A549 (cell line): Measurements from ENCODE around the gene SETD7. TPM values are rescaled to one million over a fixed set of nuclear protein-coding genes. Genes with fewer than 3 reads are reported as not detected.

ENCODE experiments used
- ATAC-seq, 2 experiments: fragments of 200-7000 bp in 1 of 2; fragments of >200 bp in 1 of 2; cut with Nextera tagmentation in 1 of 2; cut with Tn5 transposase in 1 of 2; 3 replicates each; pipeline versions ENCODE4 v1.8.0 to v1.9.1; 2018 to 2020; ENCODE audit warnings: mild to moderate bottlenecking in 1 of 2, moderate library complexity in 1 of 2
- CTCF ChIA-PET: fragments of 300-600 bp; sonication (Branson Sonifier 250); formaldehyde crosslinking; extraction: SDS; loops from one replicate; lab custom pipeline; 2021; ENCODE audit warnings: antibody characterized with exemption, inconsistent platforms; lab: Yijun Ruan, JAX
- POLR2A ChIA-PET: fragments of 350-600 bp; formaldehyde crosslinking; extraction: SDS; loops from one replicate; lab custom pipeline; 2021; ENCODE audit warnings: antibody characterized with exemption, inconsistent platforms; lab: Yijun Ruan, JAX
- DNase-seq, 2 experiments: peaks; one replicate each; pipeline versions ENCODE4 v3.0.0 to v3.0.0-alpha.2; 2011 to 2016; ENCODE audit warnings: low read depth in 1 of 2, low spot score in 1 of 2
- FAIRE-seq: peaks from 2 replicates; lab custom pipeline; 2011; peaks lifted over from hg19 to GRCh38; lab: Jason Lieb, UNC
- H3K27ac ChIP-seq, 2 experiments: fragments of >200 bp; sonication (Bioruptor Twin); formaldehyde crosslinking; 3 replicates each; pipeline ENCODE4 v1.5.1; 2016 to 2017
- H3K4me1 ChIP-seq: fragments of >200 bp; sonication (Bioruptor Twin); formaldehyde crosslinking; 3 replicates; pipeline ENCODE4 v1.6.1; 2016
- H3K4me2 ChIP-seq: fragments of >200 bp; sonication (Bioruptor Twin); formaldehyde crosslinking; 3 replicates; pipeline ENCODE4 v1.6.1; 2016
- H3K4me3 ChIP-seq: fragments of >200 bp; sonication (Bioruptor Twin); formaldehyde crosslinking; 3 replicates; pipeline ENCODE4 v1.5.1; 2016
- H3K9me3 ChIP-seq: fragments of >200 bp; sonication (Bioruptor Twin); formaldehyde crosslinking; 3 replicates; pipeline ENCODE4 v1.6.1; 2016
- BHLHE40 ChIP-seq: IDR thresholded peaks from 2 replicates; pipeline ENCODE4 v1.6.1; 2012; ENCODE audit warnings: low read depth, low read length, inconsistent platforms
- CBX8 ChIP-seq: fragments of 200-600 bp; sonication (generic); IDR thresholded peaks from 2 replicates; pipeline ENCODE4 v1.6.1; 2016
- CEBPB ChIP-seq, 2 experiments: fragments of >200 bp in 1 of 2; sonication (Bioruptor Twin) in 1 of 2; formaldehyde crosslinking in 1 of 2; IDR thresholded peaks; 2 replicates each; pipeline ENCODE4 v1.6.1; 2012 to 2016
- ESRRA ChIP-seq: fragments of 150-350 bp; IDR thresholded peaks from 2 replicates; pipeline ENCODE4 v1.6.1; 2014; ENCODE audit warnings: mild to moderate bottlenecking, low read length, borderline replicate concordance
- FOSB ChIP-seq: fragments of 250-450 bp; sonication (Bioruptor Pico); IDR thresholded peaks from 2 replicates; pipeline ENCODE4 v1.5.0; 2020; ENCODE audit warnings: mild to moderate bottlenecking, moderate library complexity
- FOSL2 ChIP-seq, 2 experiments: fragments of 450-650 bp in 1 of 2; fragments of >200 bp in 1 of 2; sonication (Bioruptor Twin) in 1 of 2; formaldehyde crosslinking; IDR thresholded peaks; 2 replicates each; pipeline versions ENCODE4 v1.5.0 to v1.6.1; 2016 to 2020; ENCODE audit warnings: mild to moderate bottlenecking in 1 of 2, moderate library complexity in 1 of 2
- HOXB13 ChIP-seq: fragments of 250-450 bp; sonication (Bioruptor Pico); IDR thresholded peaks from 2 replicates; pipeline ENCODE4 v1.5.0; 2020; ENCODE audit warnings: low read depth, mild to moderate bottlenecking, moderate library complexity
- HOXB5 ChIP-seq: fragments of 250-450 bp; sonication (Bioruptor Pico); IDR thresholded peaks from 2 replicates; pipeline ENCODE4 v1.5.0; 2020; ENCODE audit warnings: mild to moderate bottlenecking, moderate library complexity
- NFE2L2 ChIP-seq: fragments of 150-350 bp; conservative IDR thresholded peaks from 2 replicates; pipeline ENCODE4 v1.6.1; 2014; ENCODE audit warnings: low read length
- RCOR1 ChIP-seq: fragments of 150-350 bp; IDR thresholded peaks from 2 replicates; pipeline ENCODE4 v1.6.1; 2014; ENCODE audit warnings: antibody characterized with exemption, low read length, low read depth
- RNF2 ChIP-seq: fragments of 200-600 bp; sonication (generic); IDR thresholded peaks from 2 replicates; pipeline ENCODE4 v1.6.1; 2016; ENCODE audit warnings: low read depth, mild to moderate bottlenecking, antibody characterized with exemption, moderate library complexity, borderline replicate concordance
- ZC3H11A ChIP-seq: fragments of 450-650 bp; IDR thresholded peaks from 2 replicates; pipeline ENCODE4 v1.6.1; 2014; ENCODE audit warnings: antibody characterized with exemption, mild to moderate bottlenecking
- ZFP36 ChIP-seq: fragments of 450-650 bp; IDR thresholded peaks from 2 replicates; pipeline ENCODE4 v1.6.1; 2014; ENCODE audit warnings: borderline replicate concordance; ENCODE audit not compliant: partially characterized antibody
- WGBS: methylation state at CpG from one replicate; pipeline ENCODE4 v1.1.6; 2017; ENCODE audit errors: missing lambda C conversion rate; 5-methylcytosine and 5-hydroxymethylcytosine counted together
- polyA plus RNA-seq, 4 experiments: library from polyadenylated mRNA; depleted of rRNA in 3 of 4; stranded (reverse); fragments of >200 nt; fragmentation: RNase III in 1 of 4; extraction: RNeasy Plus Mini Kit Qiagen cat#74134 plus additional on column Dnase treatment in 1 of 4; gene quantifications; 2 replicates in 3 of 4; 3 replicates in 1 of 4; pipeline ENCODE4 v1.2.3, GENCODE V29; 2011 to 2017
- TF ChIP-seq, protein P1 (sequence below): fragments of 250-450 bp; sonication (Bioruptor Pico); IDR thresholded peaks from 2 replicates; pipeline ENCODE4 v1.5.0; 2021; ENCODE audit warnings: mild to moderate bottlenecking, moderate library complexity, borderline replicate concordance
- TF ChIP-seq, protein P2 (sequence below): fragments of 200-600 bp; sonication (generic); IDR thresholded peaks from 2 replicates; pipeline ENCODE4 v1.6.1; 2016; ENCODE audit warnings: antibody characterized with exemption, mild to moderate bottlenecking, moderate library complexity
- TF ChIP-seq, protein P3 (sequence below): fragments of >200 bp; sonication (Bioruptor Twin); formaldehyde crosslinking; IDR thresholded peaks from 3 replicates; pipeline ENCODE4 v1.6.1; 2016
- TF ChIP-seq, protein P4 (sequence below): IDR thresholded peaks from 2 replicates; pipeline ENCODE4 v1.6.1; 2012
- TF ChIP-seq, protein P5 (sequence below): fragments of >200 bp; sonication (Bioruptor Twin); formaldehyde crosslinking; IDR thresholded peaks from 3 replicates; pipeline ENCODE4 v1.5.1; 2016

The SETD7 gene
- polyA plus RNA-seq, 2 of the 4 experiments (the other 2 are of a cell fraction): 30.6 to 39.1 TPM

DNA sequence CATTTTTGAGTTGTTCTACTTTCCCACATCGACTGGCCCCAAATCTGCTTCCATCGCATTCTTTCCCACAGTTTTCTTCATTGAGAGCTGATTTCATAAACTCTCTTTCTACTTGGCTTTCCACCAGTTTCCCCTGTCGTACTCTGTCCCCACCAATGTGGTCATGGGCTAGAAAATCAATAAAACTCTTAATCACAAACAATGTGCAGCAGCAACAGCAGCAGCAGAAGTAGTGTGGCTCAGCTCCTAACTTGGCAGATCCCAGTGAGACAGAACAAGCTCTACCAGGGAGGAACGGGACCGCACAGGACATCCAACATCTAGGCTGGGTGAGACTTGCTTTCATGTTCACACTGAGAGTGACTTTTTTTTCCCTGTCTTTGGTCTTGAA, 3.1 kb upstream of the SETD7 start:
- POLR2A ChIA-PET: no interaction called here
- Histone ChIP-seq H3K9me3 (no peaks in the 10 kb centered on the region), H3K27ac (no peak overlapping the region; a peak in 1 of 6 replicates), H3K4me3 (no peak overlapping the region), H3K4me1 (peaks cover 23% of the 10 kb centered on the region)
- no peak for ATAC-seq
- no peak for TF ChIP-seq BHLHE40
- TF ChIP-seq CEBPB (IDR thresholded peaks at IDR 0.05): no peak
- TF ChIP-seq NFE2L2: no peak
- TF ChIP-seq RCOR1: no peak
- no peak for TF ChIP-seq FOSB (CRISPR knock-in tag)
- no peak for TF ChIP-seq FOSL2 (IDR thresholded peaks at IDR 0.05)
- no peak for TF ChIP-seq FOSL2 (CRISPR knock-in tag; IDR thresholded peaks at IDR 0.05)
- TF ChIP-seq, protein P1, sequence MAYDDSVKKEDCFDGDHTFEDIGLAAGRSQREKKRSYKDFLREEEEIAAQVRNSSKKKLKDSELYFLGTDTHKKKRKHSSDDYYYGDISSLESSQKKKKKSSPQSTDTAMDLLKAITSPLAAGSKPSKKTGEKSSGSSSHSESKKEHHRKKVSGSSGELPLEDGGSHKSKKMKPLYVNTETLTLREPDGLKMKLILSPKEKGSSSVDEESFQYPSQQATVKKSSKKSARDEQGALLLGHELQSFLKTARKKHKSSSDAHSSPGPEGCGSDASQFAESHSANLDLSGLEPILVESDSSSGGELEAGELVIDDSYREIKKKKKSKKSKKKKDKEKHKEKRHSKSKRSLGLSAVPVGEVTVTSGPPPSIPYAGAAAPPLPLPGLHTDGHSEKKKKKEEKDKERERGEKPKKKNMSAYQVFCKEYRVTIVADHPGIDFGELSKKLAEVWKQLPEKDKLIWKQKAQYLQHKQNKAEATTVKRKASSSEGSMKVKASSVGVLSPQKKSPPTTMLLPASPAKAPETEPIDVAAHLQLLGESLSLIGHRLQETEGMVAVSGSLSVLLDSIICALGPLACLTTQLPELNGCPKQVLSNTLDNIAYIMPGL: no peak
- TF ChIP-seq, protein P2, sequence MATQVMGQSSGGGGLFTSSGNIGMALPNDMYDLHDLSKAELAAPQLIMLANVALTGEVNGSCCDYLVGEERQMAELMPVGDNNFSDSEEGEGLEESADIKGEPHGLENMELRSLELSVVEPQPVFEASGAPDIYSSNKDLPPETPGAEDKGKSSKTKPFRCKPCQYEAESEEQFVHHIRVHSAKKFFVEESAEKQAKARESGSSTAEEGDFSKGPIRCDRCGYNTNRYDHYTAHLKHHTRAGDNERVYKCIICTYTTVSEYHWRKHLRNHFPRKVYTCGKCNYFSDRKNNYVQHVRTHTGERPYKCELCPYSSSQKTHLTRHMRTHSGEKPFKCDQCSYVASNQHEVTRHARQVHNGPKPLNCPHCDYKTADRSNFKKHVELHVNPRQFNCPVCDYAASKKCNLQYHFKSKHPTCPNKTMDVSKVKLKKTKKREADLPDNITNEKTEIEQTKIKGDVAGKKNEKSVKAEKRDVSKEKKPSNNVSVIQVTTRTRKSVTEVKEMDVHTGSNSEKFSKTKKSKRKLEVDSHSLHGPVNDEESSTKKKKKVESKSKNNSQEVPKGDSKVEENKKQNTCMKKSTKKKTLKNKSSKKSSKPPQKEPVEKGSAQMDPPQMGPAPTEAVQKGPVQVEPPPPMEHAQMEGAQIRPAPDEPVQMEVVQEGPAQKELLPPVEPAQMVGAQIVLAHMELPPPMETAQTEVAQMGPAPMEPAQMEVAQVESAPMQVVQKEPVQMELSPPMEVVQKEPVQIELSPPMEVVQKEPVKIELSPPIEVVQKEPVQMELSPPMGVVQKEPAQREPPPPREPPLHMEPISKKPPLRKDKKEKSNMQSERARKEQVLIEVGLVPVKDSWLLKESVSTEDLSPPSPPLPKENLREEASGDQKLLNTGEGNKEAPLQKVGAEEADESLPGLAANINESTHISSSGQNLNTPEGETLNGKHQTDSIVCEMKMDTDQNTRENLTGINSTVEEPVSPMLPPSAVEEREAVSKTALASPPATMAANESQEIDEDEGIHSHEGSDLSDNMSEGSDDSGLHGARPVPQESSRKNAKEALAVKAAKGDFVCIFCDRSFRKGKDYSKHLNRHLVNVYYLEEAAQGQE: no peak
- no peak for TF ChIP-seq ZC3H11A
- TF ChIP-seq, protein P3, sequence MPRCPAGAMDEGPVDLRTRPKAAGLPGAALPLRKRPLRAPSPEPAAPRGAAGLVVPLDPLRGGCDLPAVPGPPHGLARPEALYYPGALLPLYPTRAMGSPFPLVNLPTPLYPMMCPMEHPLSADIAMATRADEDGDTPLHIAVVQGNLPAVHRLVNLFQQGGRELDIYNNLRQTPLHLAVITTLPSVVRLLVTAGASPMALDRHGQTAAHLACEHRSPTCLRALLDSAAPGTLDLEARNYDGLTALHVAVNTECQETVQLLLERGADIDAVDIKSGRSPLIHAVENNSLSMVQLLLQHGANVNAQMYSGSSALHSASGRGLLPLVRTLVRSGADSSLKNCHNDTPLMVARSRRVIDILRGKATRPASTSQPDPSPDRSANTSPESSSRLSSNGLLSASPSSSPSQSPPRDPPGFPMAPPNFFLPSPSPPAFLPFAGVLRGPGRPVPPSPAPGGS: no peak
- no peak for TF ChIP-seq CBX8
- TF ChIP-seq ZFP36: no peak
- TF ChIP-seq RNF2: no peak
- no peak for TF ChIP-seq HOXB13 (CRISPR knock-in tag)
- no peak for TF ChIP-seq HOXB5
- TF ChIP-seq, all 56 proteins: peak for 0
- FAIRE-seq (no peak), DNase-seq (no peak)
- H3K4me2 ChIP-seq: no peak overlapping the region
- CTCF ChIA-PET: interaction anchor here (0.7 to 1.8 kb wide), 3 partner anchors 41 to 75 kb away, joined by 3 to 5 read pairs (median 3); no protein-coding TSS in a partner anchor
- WGBS: 79% methylated on average over 5 of the region's 5 CpGs

DNA sequence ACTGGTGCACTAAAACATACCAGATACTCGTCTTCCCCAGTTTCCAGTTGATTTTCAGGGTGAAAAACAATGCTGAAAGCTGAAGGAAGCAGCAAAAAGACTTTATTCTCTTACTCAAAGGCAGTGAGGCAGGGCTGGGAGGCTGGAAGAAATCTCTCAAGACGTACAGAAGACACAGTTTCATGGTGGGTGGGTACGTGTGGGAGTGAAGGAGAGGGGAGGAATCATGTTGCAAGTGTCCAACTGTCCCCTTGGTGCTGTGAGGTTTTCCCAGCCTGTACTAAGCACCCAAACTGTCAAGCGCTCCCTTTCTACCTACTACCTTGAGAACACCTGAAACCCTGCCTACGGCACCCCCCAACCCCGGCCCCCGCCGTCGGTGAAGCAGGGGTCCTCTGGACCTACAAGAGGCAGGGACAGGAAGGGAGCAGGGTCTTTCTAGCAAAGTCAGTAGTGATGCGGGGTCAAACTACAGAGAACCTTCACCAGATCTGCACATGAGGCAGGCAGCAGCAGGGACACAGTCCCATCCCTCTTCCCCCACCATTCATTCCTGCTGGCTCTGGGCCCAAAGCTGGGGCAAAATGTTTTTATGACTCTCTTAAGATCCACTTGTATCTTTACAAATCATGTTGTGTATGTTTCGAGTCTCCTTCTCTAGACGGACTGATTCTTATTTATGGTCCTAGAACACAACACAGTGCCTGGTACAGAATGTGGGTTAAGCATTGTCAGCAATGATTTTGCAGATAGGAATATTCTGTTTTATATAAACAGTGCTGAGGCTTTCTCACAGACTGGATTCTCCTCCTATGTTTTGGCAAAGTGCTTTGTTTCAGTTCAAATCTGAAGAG, 2.4 kb upstream of the SETD7 start:
- peak overlapping the region; percentile 84; the same call in 2 of the 3 replicates for H3K4me2 ChIP-seq
- H3K4me1 ChIP-seq: peaks cover 29% of the 10 kb centered on the region
- peak overlapping the region; percentile 98 to 99; a peak in 5 of 6 replicates for H3K27ac ChIP-seq
- no peak overlapping the region for H3K4me3 ChIP-seq
- DNase-seq (no peak), FAIRE-seq (no peak), ATAC-seq (no peak)
- H3K9me3 ChIP-seq: no peaks in the 10 kb centered on the region
- CTCF ChIA-PET: interaction anchor here (0.7 to 2.8 kb wide), 5 partner anchors 24 to 44 kb away, joined by 3 to 13 read pairs (median 3); no protein-coding TSS in a partner anchor
- 90% methylated on average over 12 of the region's 12 CpGs for WGBS
- TF ChIP-seq, protein P4, sequence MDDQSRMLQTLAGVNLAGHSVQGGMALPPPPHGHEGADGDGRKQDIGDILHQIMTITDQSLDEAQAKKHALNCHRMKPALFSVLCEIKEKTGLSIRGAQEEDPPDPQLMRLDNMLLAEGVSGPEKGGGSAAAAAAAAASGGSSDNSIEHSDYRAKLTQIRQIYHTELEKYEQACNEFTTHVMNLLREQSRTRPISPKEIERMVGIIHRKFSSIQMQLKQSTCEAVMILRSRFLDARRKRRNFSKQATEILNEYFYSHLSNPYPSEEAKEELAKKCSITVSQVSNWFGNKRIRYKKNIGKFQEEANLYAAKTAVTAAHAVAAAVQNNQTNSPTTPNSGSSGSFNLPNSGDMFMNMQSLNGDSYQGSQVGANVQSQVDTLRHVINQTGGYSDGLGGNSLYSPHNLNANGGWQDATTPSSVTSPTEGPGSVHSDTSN: no peak
- TF ChIP-seq, protein P1: no peak
- no peak for TF ChIP-seq ESRRA
- TF ChIP-seq, protein P5, sequence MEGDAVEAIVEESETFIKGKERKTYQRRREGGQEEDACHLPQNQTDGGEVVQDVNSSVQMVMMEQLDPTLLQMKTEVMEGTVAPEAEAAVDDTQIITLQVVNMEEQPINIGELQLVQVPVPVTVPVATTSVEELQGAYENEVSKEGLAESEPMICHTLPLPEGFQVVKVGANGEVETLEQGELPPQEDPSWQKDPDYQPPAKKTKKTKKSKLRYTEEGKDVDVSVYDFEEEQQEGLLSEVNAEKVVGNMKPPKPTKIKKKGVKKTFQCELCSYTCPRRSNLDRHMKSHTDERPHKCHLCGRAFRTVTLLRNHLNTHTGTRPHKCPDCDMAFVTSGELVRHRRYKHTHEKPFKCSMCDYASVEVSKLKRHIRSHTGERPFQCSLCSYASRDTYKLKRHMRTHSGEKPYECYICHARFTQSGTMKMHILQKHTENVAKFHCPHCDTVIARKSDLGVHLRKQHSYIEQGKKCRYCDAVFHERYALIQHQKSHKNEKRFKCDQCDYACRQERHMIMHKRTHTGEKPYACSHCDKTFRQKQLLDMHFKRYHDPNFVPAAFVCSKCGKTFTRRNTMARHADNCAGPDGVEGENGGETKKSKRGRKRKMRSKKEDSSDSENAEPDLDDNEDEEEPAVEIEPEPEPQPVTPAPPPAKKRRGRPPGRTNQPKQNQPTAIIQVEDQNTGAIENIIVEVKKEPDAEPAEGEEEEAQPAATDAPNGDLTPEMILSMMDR: no peak
- POLR2A ChIA-PET: no interaction called here
